MM.1S (cell line): ENCODE measurements around the gene RSU1.

Experiments used
- DNase-seq: peaks from one replicate; pipeline ENCODE4 v3.0.0-alpha.2; 2015
- H2AFZ ChIP-seq: fragments of 300-600 bp; sonication (generic); 2 replicates; pipeline ENCODE4 v1.6.0; 2016; ENCODE audit warnings: antibody characterized with exemption, low read length
- H3F3A ChIP-seq: fragments of 300-600 bp; sonication (generic); 2 replicates; pipeline ENCODE4 v1.6.1; 2016; ENCODE audit warnings: mild to moderate bottlenecking, antibody characterized with exemption, low read length, moderate library complexity, mixed read lengths; ENCODE audit not compliant: insufficient read depth
- H3K27ac ChIP-seq: fragments of 300-600 bp; sonication (generic); 2 replicates; pipeline ENCODE4 v1.5.1; 2016; ENCODE audit warnings: mild to moderate bottlenecking, low read length
- H3K27me3 ChIP-seq: fragments of 300-600 bp; sonication (generic); replicated peaks from 2 replicates; pipeline ENCODE4 v1.6.0; 2016; ENCODE audit warnings: low read length; ENCODE audit not compliant: insufficient read depth
- H3K36me3 ChIP-seq: fragments of 300-600 bp; sonication (generic); replicated peaks from 2 replicates; pipeline ENCODE4 v1.6.1; 2016; ENCODE audit warnings: mild to moderate bottlenecking, low read length, mixed read lengths; ENCODE audit not compliant: insufficient read depth
- H3K4me1 ChIP-seq: fragments of 300-600 bp; sonication (generic); 2 replicates; pipeline ENCODE4 v1.6.1; 2016; ENCODE audit warnings: low read length, mixed read lengths
- H3K4me2 ChIP-seq: fragments of 300-600 bp; sonication (generic); 2 replicates; pipeline ENCODE4 v1.6.0; 2016; ENCODE audit warnings: low read depth, low read length
- H3K4me3 ChIP-seq: fragments of 300-600 bp; sonication (generic); 2 replicates; pipeline ENCODE4 v1.5.1; 2016; ENCODE audit warnings: low read length, mixed read lengths
- H3K79me2 ChIP-seq: fragments of 300-600 bp; sonication (generic); 2 replicates; pipeline ENCODE4 v1.6.1; 2016; ENCODE audit warnings: mixed run types, low read length, mixed read lengths
- H3K9ac ChIP-seq: fragments of 300-600 bp; sonication (generic); 2 replicates; pipeline ENCODE4 v1.6.1; 2016; ENCODE audit warnings: low read length, mixed read lengths
- H3K9me2 ChIP-seq: fragments of 300-600 bp; sonication (generic); replicated peaks from 2 replicates; pipeline ENCODE4 v1.6.1; 2016; ENCODE audit warnings: mild to moderate bottlenecking, low read length, mixed read lengths; ENCODE audit not compliant: insufficient read depth
- H3K9me3 ChIP-seq: fragments of 300-600 bp; sonication (generic); replicated peaks from 2 replicates; pipeline ENCODE4 v1.6.1; 2016; ENCODE audit warnings: mild to moderate bottlenecking, low read length, mixed read lengths; ENCODE audit not compliant: insufficient read depth
- H4K20me1 ChIP-seq: fragments of 300-600 bp; sonication (generic); 2 replicates; pipeline ENCODE4 v1.6.1; 2016; ENCODE audit warnings: mild to moderate bottlenecking, low read length, moderate library complexity, mixed read lengths; ENCODE audit not compliant: insufficient read depth
- EZH2 ChIP-seq: fragments of 300-600 bp; sonication (generic); optimal IDR thresholded peaks from 2 replicates; pipeline ENCODE3; 2017; ENCODE audit warnings: low read depth, mild to moderate bottlenecking, antibody characterized with exemption, low read length, mixed read lengths
- EZH2phosphoT487 ChIP-seq: fragments of 300-600 bp; sonication (generic); IDR thresholded peaks from 2 replicates; pipeline ENCODE4 v1.6.1; 2018; ENCODE audit warnings: antibody characterized with exemption, low read length
- TF ChIP-seq, protein P1 (sequence below): fragments of 300-600 bp; sonication (generic); IDR thresholded peaks from 2 replicates; pipeline ENCODE4 v1.5.1; 2016; ENCODE audit warnings: antibody characterized with exemption, low read length, mixed read lengths

RSU1 gene

DNA sequence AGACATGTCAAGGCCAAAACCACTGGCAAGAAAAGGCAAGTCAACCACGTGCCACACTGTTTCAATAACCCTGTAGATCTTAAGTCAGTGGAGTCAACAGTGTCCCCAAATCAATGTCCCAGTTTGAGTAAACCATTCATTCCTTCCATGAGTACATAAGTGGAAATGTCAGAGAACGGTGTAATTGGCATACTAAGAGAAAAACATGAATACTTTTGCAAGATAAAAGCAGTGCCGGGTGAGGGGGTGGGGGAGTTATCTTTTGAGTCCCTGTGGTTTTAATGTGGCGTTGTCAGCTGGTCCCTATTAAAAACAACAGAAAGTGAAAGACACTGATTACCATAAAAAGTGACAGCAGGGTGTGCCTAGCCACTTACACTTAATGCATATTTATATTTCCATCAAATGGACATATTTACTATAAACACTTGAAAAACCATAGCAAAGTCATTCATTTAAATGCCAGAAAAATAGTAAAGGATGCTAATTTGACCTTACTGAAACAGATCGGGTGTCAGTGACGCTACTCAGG, 37.8 kb downstream of the RSU1 start:
- Histone ChIP-seq H4K20me1 (no peaks in the 10 kb centered on the region), H3K9me3 (no peaks in the 10 kb centered on the region), H3K9me2 (no peaks in the 10 kb centered on the region), H3K9ac (no peak overlapping the region), H3K27ac (no peak overlapping the region), H3K79me2 (no peaks in the 10 kb centered on the region), H2AFZ (no peak overlapping the region), H3K4me1 (peaks cover 12% of the 10 kb centered on the region; the same call in 1 of the 2 replicates), H3K4me3 (no peak overlapping the region), H3K36me3 (no peaks in the 10 kb centered on the region), H3K27me3 (no peaks in the 10 kb centered on the region), H3F3A (peaks cover 2% of the 10 kb centered on the region; the same call in 1 of the 2 replicates), H3K4me2 (no peak overlapping the region)
- TF ChIP-seq, protein P1, sequence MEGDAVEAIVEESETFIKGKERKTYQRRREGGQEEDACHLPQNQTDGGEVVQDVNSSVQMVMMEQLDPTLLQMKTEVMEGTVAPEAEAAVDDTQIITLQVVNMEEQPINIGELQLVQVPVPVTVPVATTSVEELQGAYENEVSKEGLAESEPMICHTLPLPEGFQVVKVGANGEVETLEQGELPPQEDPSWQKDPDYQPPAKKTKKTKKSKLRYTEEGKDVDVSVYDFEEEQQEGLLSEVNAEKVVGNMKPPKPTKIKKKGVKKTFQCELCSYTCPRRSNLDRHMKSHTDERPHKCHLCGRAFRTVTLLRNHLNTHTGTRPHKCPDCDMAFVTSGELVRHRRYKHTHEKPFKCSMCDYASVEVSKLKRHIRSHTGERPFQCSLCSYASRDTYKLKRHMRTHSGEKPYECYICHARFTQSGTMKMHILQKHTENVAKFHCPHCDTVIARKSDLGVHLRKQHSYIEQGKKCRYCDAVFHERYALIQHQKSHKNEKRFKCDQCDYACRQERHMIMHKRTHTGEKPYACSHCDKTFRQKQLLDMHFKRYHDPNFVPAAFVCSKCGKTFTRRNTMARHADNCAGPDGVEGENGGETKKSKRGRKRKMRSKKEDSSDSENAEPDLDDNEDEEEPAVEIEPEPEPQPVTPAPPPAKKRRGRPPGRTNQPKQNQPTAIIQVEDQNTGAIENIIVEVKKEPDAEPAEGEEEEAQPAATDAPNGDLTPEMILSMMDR, result no peak
- TF ChIP-seq EZH2, result no peak
- TF ChIP-seq EZH2phosphoT487, result no peak
- DNase-seq, result peak; percentile 34

DNA sequence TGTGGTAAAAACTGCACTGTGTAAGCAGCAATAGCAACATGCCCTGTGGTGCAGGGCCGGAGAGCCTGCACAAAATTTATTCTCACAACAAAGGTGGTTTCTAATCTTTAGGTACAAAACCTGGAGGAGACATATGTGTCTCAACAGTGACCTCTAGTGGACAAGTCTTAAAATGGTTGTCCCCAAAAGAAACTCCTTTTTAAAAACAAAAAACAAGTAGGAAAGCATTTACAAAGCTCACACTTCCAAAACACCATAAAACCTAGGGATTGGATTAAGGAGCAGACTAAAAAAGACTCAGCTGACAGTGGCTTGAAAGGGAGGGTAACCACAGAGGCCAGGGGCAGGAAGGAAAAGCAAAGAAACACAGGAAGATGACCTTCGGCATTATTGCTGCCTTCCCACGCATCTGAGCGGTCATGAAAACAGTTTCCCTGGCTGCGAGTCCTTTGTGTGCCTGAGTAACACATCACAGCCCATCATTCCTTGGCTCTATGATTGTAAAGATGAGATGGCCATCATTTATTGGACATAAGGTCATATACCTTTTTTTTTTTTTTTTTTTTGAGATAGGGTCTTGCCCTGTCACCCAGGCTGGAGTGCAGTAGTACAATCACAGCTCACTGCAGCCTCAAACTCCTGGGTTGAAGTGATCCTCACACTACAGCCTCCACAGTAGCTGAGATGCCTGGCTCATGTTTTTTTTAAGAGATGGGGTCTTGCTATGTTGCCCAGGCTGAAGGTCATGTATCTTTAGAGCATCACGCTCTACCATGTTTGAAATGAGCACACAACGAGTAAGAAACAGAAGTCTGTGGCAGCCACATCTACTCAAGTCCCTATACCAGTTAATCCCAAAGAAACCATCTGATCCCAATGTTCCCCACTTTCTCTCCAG, 39.5 kb downstream of the RSU1 start:
- no peak overlapping the region for H3K4me2 ChIP-seq
- H3K4me3 ChIP-seq, result no peak overlapping the region
- no peaks in the 10 kb centered on the region for H3K9me2 ChIP-seq
- no peaks in the 10 kb centered on the region for H3K27me3 ChIP-seq
- H3K9me3 ChIP-seq, result no peaks in the 10 kb centered on the region
- peaks cover 12% of the 10 kb centered on the region; the same call in 1 of the 2 replicates for H3K4me1 ChIP-seq
- no peaks in the 10 kb centered on the region for H3K36me3 ChIP-seq
- no peaks in the 10 kb centered on the region for H4K20me1 ChIP-seq
- no peak overlapping the region for H3K9ac ChIP-seq
- H3K27ac ChIP-seq, result no peak overlapping the region
- no peaks in the 10 kb centered on the region for H3K79me2 ChIP-seq
- peaks cover 2% of the 10 kb centered on the region; the same call in 1 of the 2 replicates for H3F3A ChIP-seq
- peak; percentile 52 for DNase-seq
- H2AFZ ChIP-seq, result no peak overlapping the region
- TF ChIP-seq EZH2phosphoT487, result no peak
- TF ChIP-seq, protein P1, result peak; percentile 72

DNA sequence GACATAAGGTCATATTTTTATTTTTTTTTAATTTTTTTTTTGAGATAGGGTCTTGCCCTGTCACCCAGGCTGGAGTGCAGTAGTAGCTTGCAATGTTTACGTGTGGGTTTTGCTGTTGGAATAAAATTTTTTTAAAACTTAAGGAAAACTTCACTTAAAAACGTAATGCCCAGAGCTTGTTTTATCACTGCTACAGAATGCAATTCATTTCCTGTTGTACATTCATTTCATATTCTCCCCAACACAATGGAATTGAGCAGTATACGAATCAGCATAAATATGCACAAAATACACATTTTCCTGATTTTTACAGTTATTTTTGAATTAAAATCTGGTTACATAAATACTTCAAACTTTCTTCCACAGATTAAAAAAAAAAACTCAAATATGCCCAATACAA, 40.3 kb downstream of the RSU1 start:
- Histone ChIP-seq H3K27me3 (no peaks in the 10 kb centered on the region), H3K4me2 (no peak overlapping the region), H3F3A (peaks cover 2% of the 10 kb centered on the region; the same call in 1 of the 2 replicates), H2AFZ (no peak overlapping the region), H3K4me1 (peaks cover 12% of the 10 kb centered on the region; the same call in 1 of the 2 replicates), H4K20me1 (no peaks in the 10 kb centered on the region), H3K79me2 (no peaks in the 10 kb centered on the region), H3K27ac (no peak overlapping the region), H3K9me2 (no peaks in the 10 kb centered on the region), H3K9ac (no peak overlapping the region), H3K4me3 (no peak overlapping the region), H3K9me3 (no peaks in the 10 kb centered on the region), H3K36me3 (no peaks in the 10 kb centered on the region)
- TF ChIP-seq, protein P1, result no peak
- TF ChIP-seq EZH2 (no peak), EZH2phosphoT487 (no peak)
- no peak for DNase-seq
